GM11168 (cell line): ENCODE data around the gene IARS2.
"Not testable (repeated sequence)": the region's sequence is repeated elsewhere in the genome, so short reads cannot be mapped to it uniquely, and the experiment has no call there.

Source experiments
- in situ Hi-C: fragments of 300-500 bp; cut with MboI; formaldehyde crosslinking; loops from one replicate; pipeline ENCODE4 v1.12.0; 2022; ENCODE audit warnings: low sequenced_read_pairs; ENCODE audit not compliant: unreplicated experiment

The IARS2 gene

DNA sequence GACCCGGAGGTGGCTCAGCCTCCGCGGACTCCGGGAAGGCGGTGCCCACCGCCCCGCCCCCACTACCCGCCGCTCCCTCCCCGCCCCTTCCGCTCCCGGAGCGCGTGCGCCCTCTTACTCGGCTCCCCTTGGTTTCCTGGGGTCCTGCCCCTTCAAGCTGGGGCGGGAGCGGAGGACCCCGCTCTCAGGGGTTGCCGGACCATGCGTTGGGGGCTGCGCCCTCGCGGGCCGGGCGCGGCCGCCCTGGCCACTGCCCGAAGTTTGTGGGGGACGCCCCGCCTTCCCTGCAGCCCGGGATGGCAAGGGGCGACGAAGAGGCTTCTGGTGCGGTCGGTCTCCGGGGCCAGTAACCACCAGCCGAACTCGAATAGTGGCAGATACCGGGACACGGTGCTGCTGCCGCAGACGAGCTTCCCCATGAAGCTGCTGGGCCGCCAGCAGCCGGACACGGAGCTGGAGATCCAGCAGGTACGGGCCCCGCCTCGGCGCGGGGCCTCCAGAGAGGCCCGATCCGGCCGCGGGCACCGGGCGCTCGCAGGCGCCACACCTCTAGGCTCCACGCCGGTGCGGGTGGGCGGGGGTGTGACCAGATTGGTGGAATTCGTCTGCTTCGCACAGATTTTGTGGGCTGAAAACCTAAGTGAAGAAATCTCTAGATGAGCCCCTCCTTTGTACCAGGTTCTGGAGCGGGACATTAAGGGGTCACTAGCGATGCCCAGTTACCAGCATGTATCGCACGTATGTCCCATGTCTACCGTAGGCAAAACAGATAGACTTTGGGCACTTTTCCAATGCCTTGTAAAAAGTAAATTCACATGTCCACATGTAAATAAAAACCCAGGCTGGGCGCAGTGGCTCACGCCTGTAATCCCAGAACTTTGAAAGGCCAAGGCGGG is at the start of gene IARS2:
TSS of gene IARS2 (plus strand) at position 117 of the 896 bp plus-strand sequence. CDS start at position 202, 85 bp downstream.
- in situ Hi-C loops, result no loop called here

DNA sequence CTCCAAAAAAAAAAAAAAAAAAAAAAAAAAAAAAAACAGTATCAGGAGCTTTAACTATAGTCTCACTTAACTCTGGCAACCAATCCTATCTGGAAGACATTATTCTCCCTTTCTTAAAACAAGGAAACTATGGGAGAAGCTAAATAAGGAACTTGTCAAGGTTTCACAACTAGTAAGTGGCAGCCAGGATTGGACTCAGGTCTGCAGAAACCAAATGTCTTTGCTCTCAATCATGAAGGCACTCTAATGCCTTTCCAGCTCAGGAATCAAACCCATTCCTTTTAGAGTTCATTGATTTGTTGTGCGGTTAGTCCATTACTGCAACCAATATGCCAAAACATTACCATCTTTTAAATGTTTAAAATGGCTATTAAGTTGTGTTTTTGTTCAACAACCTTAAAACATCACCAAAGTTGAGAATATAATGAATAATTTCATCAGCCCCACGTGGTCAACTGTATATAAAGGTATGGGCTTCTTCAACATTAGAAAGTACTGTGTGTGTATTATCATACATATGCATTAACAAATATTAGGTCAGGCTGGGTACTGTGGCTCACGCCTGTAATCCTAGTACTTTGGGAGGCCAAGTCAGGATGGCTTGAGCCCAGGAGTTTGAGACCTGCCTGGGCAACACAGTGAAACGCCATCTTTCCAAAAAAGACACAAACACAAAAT is 49.1 kb upstream of the IARS2 start:
- in situ Hi-C loops, result no loop called here

- in situ Hi-C loops, result no loop called here
Observed at GRCh38 chr1:220045356-220046051, 48.4 kb upstream of the IARS2 start.

- in situ Hi-C loops, result no loop called here
Observed at GRCh38 chr1:220046052-220046930, 47.6 kb upstream of the IARS2 start, which contains the start of gene EPRS1. Gene EPRS1 (minus strand): TSS chr1:220046505. CDS start chr1:220046388, 117 bp downstream.

GRCh38 chr1:220056374-220056773 is 37.6 kb upstream of the IARS2 start:
- in situ Hi-C loops, result no loop called here

DNA sequence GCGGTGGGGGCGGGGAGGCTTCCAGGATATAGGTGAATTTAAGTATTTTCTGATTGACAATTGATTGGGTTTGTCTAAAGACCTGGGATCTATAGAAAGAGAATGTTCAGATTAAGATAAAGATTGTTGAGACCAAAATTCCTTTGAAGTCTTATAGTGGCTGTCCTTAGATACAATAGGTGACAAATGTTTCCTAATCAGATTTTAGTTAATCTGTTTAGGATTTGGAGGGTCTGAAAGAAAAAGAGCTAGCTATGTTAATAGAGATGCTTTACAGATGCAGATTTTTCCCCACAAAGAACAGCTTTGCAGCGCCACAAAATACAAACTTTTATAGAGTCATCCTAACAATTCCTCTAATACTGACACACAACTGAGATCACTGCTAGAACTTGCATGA is 33.1 kb upstream of the IARS2 start:
- in situ Hi-C loops, result no loop called here

DNA sequence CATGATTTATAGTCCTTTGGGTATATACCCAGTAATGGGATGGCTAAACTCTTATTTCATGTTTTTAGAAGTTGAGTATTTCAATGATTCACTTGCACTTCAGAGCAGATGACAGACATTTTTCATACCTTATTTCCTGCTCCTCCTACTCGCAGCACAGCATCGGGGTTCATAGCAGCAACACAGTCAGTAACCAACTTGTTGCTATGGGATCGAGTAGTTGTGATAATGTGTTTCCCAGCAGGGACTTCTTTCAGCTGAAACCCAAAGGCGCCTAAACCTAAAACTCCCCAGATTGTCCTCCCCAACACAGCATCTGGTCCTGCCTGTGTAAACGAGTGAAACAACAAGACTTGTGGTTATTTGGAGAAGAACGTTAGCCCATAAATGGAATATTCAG is 31.3 kb upstream of the IARS2 start:
- in situ Hi-C loops, result no loop called here

DNA sequence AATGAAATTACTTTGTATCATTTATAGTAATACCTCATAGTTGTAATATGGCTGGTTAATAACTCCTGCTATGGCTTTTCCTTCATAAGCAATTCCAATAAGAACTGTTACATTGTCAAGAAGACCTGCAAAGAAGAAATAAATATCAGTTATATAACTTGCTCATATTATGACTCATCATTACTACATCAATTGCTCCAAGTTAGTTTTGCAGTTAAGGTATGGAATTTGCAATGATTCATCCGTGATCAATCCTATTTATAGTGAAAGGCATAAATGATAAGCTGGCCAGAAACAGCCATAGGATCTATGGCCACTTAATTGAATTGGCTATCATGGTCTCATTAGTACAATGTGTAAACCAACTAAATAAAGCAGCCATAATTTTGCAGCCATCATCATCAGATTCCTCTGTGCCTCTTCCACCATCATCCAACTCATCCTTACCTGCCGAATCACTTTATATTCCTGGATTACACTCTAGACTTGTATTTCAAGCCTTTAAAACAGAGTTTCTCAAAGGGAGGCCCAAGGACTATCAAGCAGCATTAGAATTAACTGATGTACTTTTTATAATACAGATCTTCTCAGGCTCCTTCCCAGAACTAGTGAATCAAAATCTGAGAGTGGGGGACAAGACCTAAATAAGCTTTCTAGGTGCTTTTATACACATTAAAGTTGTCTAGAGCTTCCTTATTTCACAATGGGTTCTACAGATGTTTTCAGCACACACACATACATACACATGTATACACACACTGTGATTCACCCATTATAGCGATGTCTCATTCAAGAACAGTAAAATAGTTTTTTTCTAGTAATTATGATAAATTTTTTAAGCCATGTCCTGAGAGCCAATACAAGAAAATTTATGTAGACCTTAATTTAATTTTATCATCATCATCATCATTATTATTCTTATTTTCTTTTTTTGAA is 26.4 kb upstream of the IARS2 start:
- in situ Hi-C loops, result no loop called here

DNA sequence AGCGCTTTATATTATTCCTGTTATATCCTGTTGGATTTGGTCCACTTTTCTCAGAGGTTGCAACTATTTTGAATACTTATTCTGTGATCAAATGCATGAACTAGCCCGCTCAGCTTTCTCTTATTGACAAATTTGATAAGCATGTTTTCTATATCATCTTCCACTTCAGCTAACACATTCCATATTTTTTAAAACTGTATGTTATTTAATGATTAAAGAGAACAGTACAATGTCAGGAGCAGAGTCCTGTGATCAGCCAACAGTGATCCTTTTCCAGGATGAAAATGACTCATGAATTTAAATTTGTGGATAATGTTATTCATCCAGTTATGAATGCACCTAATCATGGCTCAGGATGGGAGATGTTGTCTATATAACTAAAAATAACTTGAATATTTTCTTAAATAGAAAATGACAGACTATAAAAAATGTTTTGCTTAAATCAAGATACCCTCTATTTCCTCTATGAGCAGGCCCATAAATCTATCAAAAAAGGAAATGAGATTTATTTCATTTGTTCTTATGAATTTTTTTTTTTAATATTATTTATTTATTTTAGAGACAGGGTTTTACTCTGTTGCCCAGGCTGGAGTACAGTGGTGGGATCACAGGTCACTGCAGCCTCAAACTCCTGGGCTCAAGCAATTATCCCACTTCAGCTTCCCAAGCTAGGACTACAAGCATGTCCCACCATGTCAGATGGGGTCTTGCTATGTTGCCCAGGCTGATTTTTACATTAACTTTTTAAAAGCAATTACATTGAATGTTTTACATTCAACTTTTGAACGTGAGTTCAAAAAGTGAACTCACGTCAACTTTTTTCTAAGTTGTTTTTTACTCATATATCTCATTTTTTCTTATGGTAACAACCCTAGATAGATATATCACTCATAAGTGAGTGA is 16.8 kb upstream of the IARS2 start:
- in situ Hi-C loops, result no loop called here

DNA sequence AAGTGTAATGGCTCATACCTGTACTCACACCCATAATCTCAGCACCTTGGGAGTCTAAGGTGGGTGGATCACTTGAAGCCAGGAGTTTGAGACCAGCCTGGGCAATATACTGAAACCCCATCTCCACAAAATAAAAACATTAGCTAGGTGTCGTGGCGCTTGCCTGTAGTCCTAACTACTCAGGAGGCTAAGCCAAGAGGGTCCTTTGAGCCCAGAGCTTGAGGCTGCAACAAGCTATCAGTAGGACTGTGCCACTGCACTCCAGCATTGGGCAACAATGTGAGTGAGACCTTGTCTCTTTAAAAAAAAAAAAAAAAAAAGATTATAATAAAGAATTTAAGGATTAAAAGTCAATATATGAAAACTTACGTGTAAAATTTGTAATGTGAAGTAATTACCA is 16.0 kb upstream of the IARS2 start:
- in situ Hi-C loops, result no loop called here

GRCh38 chr1:220084460-220084859 is 9.5 kb upstream of the IARS2 start:
- in situ Hi-C loops, result no loop called here

DNA sequence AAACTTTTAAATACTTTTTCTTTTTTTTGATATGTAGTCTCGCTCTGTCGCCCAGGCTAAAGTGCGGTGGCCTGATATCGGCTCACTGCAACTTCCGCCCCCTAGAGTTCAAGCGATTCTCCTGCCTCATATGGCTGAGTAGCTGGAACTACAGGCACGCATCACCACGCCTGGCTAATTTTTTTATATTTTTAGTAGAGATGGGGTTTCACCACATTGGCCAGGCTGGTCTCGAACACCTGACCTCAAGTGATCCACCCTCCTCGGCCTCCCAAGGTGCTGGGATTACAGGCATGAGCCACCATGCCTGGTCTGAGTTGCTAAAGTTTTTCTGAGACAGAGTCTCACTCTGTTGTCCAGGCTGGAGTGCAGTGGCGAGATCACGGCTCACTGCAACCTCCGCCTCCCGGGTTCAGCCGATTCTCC is 7.7 kb upstream of the IARS2 start:
- in situ Hi-C loops, result not testable (repeated sequence)

- in situ Hi-C loops, result no loop called here
Observed at GRCh38 chr1:220089650-220090556, 4.0 kb upstream of the IARS2 start, which contains the start of gene BPNT1. Gene BPNT1 (minus strand): TSS chr1:220089788. CDS start chr1:220079846, 9,942 bp downstream.

- in situ Hi-C loops, result no loop called here
Observed at GRCh38 chr1:220092694-220093093, 1.2 kb upstream of the IARS2 start.

DNA sequence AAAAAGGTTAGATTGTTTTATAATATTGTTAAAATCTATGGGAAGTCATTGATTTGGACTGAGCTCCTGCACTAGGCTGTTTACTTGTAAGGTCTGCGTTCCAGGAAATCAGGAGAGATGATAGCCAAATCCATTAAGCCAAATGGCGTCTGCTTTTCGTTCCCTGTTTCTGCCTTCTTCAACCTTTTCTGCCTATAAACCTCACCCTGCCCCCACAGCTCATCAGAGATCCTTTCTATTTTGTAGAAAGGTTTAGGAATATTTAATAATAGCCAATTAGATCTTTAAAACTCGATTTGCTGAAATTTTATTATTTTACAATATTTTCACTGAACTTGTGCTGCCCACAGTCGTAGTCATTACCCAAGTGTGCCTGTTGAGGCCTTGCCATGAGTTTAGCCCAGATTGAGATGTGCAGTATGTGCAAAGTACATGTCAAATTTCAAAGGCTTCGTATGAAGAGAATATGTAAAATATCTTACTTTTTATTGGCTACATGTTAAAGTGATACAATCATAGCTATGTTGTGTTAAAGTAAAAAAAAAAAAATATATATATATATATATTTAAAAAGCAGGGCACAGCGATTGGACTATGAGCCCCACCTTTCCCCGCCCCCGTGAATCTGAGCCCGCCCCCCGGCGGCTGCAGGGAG is 444 bp upstream of the IARS2 start:
- in situ Hi-C loops, result no loop called here

- in situ Hi-C loops, result no loop called here
Observed at GRCh38 chr1:220099826-220100225, 5.9 kb downstream of the IARS2 start.
